Common myeloid progenitor, CD34-positive (primary cell): ENCODE data around the gene BBS12.

ENCODE experiments used
- CTCF ChIA-PET: fragments of 350-600 bp; sonication (Branson Sonifier 250); formaldehyde crosslinking; loops from one replicate; lab custom pipeline; 2021; ENCODE audit warnings: antibody characterized with exemption; lab: Charles Lee
- POLR2A ChIA-PET: fragments of 350-600 bp; sonication (Branson Sonifier 250); formaldehyde crosslinking; loops from one replicate; lab custom pipeline; 2021; ENCODE audit warnings: antibody characterized with exemption; lab: Charles Lee
- DNase-seq, 3 donors: peaks; one replicate each; pipeline versions ENCODE4 v3.0.0 to v3.0.0-alpha.2; 2013
- H3K27ac ChIP-seq, 2 experiments: 1 replicate in 1 of 2; 2 replicates in 1 of 2; pipeline ENCODE4 v1.7.0; 2013; ENCODE audit warnings: inconsistent platforms in 2 of 2, low read length in 2 of 2, mild to moderate bottlenecking in 2 of 2, low read depth in 1 of 2, moderate library complexity in 1 of 2; ENCODE audit not compliant: severe bottlenecking in 2 of 2, insufficient read depth in 1 of 2, poor library complexity in 1 of 2
- H3K27me3 ChIP-seq, 5 experiments: replicated peaks in 2 of 5; 1 replicate in 3 of 5; 2 replicates in 2 of 5; pipeline versions ENCODE4 v1.6.1 to v1.7.0; 2013; ENCODE audit warnings: low read length in 4 of 5, mild to moderate bottlenecking in 2 of 5, moderate library complexity in 2 of 5, inconsistent platforms in 1 of 5; ENCODE audit not compliant: insufficient read depth in 5 of 5, control insufficient read depth in 4 of 5
- H3K36me3 ChIP-seq, 4 experiments: 1 replicate in 2 of 4; 2 replicates in 2 of 4; pipeline versions ENCODE4 v1.6.1 to v1.7.0; 2013; ENCODE audit warnings: low read length in 3 of 4, control low read depth in 1 of 4, mild to moderate bottlenecking in 1 of 4; ENCODE audit not compliant: control insufficient read depth in 4 of 4, insufficient read depth in 4 of 4
- H3K4me1 ChIP-seq, 4 experiments: 1 replicate in 3 of 4; 2 replicates in 1 of 4; pipeline versions ENCODE4 v1.6.1 to v1.7.1; 2013; ENCODE audit warnings: low read length in 3 of 4, mild to moderate bottlenecking in 3 of 4, control low read depth in 1 of 4, inconsistent platforms in 1 of 4, moderate library complexity in 1 of 4; ENCODE audit not compliant: control insufficient read depth in 4 of 4, insufficient read depth in 4 of 4; ENCODE audit errors: control extremely low read depth in 1 of 4
- H3K4me3 ChIP-seq, 7 experiments: 1 replicate in 4 of 7; 2 replicates in 3 of 7; pipeline versions ENCODE4 v1.5.1 to v1.7.0; 2013; ENCODE audit warnings: mild to moderate bottlenecking in 7 of 7, low read length in 6 of 7, moderate library complexity in 6 of 7, inconsistent platforms in 2 of 7, low read depth in 2 of 7, control low read depth in 1 of 7; ENCODE audit not compliant: insufficient read depth in 4 of 7, control insufficient read depth in 1 of 7; ENCODE audit errors: extremely low read depth in 1 of 7
- H3K9me3 ChIP-seq, 5 experiments: 1 replicate in 4 of 5; 2 replicates in 1 of 5; pipeline versions ENCODE4 v1.6.1 to v1.7.1; 2013; ENCODE audit warnings: low read length in 4 of 5, mild to moderate bottlenecking in 2 of 5, inconsistent platforms in 1 of 5, low read depth in 1 of 5, moderate library complexity in 1 of 5; ENCODE audit not compliant: control insufficient read depth in 4 of 5, insufficient read depth in 2 of 5; ENCODE audit errors: control extremely low read depth in 1 of 5
- WGBS: methylation state at CpG from one replicate; pipeline ENCODE4 v1.1.5; 2013; ENCODE audit not compliant: insufficient coverage; 5-methylcytosine and 5-hydroxymethylcytosine counted together

Gene BBS12

GRCh38 chr4:122771724-122772123 is 39.2 kb downstream of the BBS12 start:
- no peak for DNase-seq
- Histone ChIP-seq H3K4me3 (no peak overlapping the region), H3K27me3 (no peaks in the 10 kb centered on the region), H3K36me3 (no peaks in the 10 kb centered on the region), H3K27ac (no peak overlapping the region), H3K9me3 (no peaks in the 10 kb centered on the region), H3K4me1 (no peaks in the 10 kb centered on the region)
- WGBS: 89% methylated on average over 1 of the region's 1 CpG
- POLR2A ChIA-PET: no interaction called here
- CTCF ChIA-PET: interaction anchor here (0.6 kb wide), 1 partner anchor 1336 kb away, joined by 4 read pairs; no protein-coding TSS in a partner anchor

GRCh38 chr4:122772311-122772710 is 39.8 kb downstream of the BBS12 start:
- POLR2A ChIA-PET: no interaction called here
- no peak for DNase-seq
- Histone ChIP-seq H3K9me3 (no peaks in the 10 kb centered on the region), H3K27me3 (no peaks in the 10 kb centered on the region), H3K4me1 (no peaks in the 10 kb centered on the region), H3K4me3 (no peak overlapping the region), H3K36me3 (no peaks in the 10 kb centered on the region), H3K27ac (no peak overlapping the region)
- 96% methylated on average over 3 of the region's 6 CpGs for WGBS
- CTCF ChIA-PET: no interaction called here

- Histone ChIP-seq H3K9me3 (no peaks in the 10 kb centered on the region), H3K27me3 (no peaks in the 10 kb centered on the region), H3K36me3 (no peaks in the 10 kb centered on the region), H3K4me3 (no peak overlapping the region), H3K4me1 (no peaks in the 10 kb centered on the region), H3K27ac (no peak overlapping the region)
- CTCF ChIA-PET: no interaction called here
- POLR2A ChIA-PET: no interaction called here
- DNase-seq: no peak
Observed at GRCh38 chr4:122772986-122773385, 40.5 kb downstream of the BBS12 start.

- no peaks in the 10 kb centered on the region for H3K9me3 ChIP-seq
- no peak for DNase-seq
- ChIA-PET POLR2A (no interaction called here), CTCF (no interaction called here)
- WGBS: 67% methylated on average over 2 of the region's 3 CpGs
- H3K36me3 ChIP-seq: no peaks in the 10 kb centered on the region
- H3K27me3 ChIP-seq: no peaks in the 10 kb centered on the region
- no peak overlapping the region for H3K4me3 ChIP-seq
- H3K27ac ChIP-seq: no peak overlapping the region
- H3K4me1 ChIP-seq: no peaks in the 10 kb centered on the region
Observed at GRCh38 chr4:122775039-122775438, 42.5 kb downstream of the BBS12 start.

- CTCF ChIA-PET: no interaction called here
- Histone ChIP-seq H3K36me3 (no peaks in the 10 kb centered on the region), H3K27ac (no peak overlapping the region), H3K4me3 (no peak overlapping the region), H3K4me1 (no peaks in the 10 kb centered on the region), H3K27me3 (no peaks in the 10 kb centered on the region), H3K9me3 (no peaks in the 10 kb centered on the region)
- POLR2A ChIA-PET: no interaction called here
- no peak for DNase-seq
- 95% methylated on average over 4 of the region's 6 CpGs for WGBS
Observed at GRCh38 chr4:122775987-122776836, 43.7 kb downstream of the BBS12 start.

- no peaks in the 10 kb centered on the region for H3K9me3 ChIP-seq
- 100% methylated on average over 1 of the region's 4 CpGs for WGBS
- H3K4me1 ChIP-seq: no peaks in the 10 kb centered on the region
- CTCF ChIA-PET: no interaction called here
- no peak overlapping the region for H3K27ac ChIP-seq
- DNase-seq: no peak
- no peak overlapping the region for H3K4me3 ChIP-seq
- POLR2A ChIA-PET: interaction anchor here (0.5 kb wide), 1 partner anchor 31 kb away, joined by 3 read pairs; no protein-coding TSS in a partner anchor
- no peaks in the 10 kb centered on the region for H3K36me3 ChIP-seq
- no peaks in the 10 kb centered on the region for H3K27me3 ChIP-seq
Observed at GRCh38 chr4:122776916-122777315, 44.4 kb downstream of the BBS12 start.

GRCh38 chr4:122777846-122778673 is 45.6 kb downstream of the BBS12 start:
- H3K4me3 ChIP-seq: no peak overlapping the region
- 100% methylated on average over 2 of the region's 7 CpGs for WGBS
- POLR2A ChIA-PET: no interaction called here
- no peaks in the 10 kb centered on the region for H3K9me3 ChIP-seq
- H3K27ac ChIP-seq: no peak overlapping the region
- H3K4me1 ChIP-seq: peaks cover 0 to 1% (median 0%) of the 10 kb centered on the region in 4 experiments
- no peaks in the 10 kb centered on the region for H3K27me3 ChIP-seq
- CTCF ChIA-PET: no interaction called here
- H3K36me3 ChIP-seq: no peaks in the 10 kb centered on the region
- DNase-seq: no peak
